Measurements from ENCODE around the gene FBL.
"Not testable (repeated sequence)": the region's sequence is repeated elsewhere in the genome, so short reads cannot be mapped to it uniquely, and the experiment has no call there.

Gene FBL

DNA sequence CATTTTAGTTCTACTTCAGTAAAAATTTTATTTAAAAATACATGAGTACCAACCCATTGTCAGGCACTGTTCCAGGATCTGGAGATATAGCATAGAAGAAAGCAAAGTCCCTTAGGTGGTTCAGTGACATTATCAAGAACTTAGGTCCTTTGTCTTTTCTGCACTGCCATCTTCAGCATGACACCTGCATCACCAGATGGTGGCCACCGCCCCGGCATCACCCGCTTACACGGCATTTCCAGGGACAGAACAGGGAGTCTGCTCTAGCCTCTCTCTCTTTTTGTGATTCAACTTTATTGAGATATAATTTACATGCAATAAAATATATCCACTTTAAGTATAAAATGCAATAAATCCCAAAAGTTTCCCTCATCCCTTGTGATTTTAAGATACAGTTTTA, 35.8 kb downstream of the FBL start:
- H3K36me3 ChIP-seq (ENCODE audit: control insufficient read depth, insufficient read depth, low read length), result no peaks in the 10 kb centered on the region
- H3K27me3 ChIP-seq (ENCODE audit: control insufficient read depth, insufficient read depth, low read length), result no peaks in the 10 kb centered on the region
- no peak overlapping the region for H3K9ac ChIP-seq
- H3K4me3 ChIP-seq (ENCODE audit: low read depth, low read length), result no peak overlapping the region
- no peak overlapping the region for H3K4me2 ChIP-seq (ENCODE audit: low read length)
- TF ChIP-seq, protein P1, sequence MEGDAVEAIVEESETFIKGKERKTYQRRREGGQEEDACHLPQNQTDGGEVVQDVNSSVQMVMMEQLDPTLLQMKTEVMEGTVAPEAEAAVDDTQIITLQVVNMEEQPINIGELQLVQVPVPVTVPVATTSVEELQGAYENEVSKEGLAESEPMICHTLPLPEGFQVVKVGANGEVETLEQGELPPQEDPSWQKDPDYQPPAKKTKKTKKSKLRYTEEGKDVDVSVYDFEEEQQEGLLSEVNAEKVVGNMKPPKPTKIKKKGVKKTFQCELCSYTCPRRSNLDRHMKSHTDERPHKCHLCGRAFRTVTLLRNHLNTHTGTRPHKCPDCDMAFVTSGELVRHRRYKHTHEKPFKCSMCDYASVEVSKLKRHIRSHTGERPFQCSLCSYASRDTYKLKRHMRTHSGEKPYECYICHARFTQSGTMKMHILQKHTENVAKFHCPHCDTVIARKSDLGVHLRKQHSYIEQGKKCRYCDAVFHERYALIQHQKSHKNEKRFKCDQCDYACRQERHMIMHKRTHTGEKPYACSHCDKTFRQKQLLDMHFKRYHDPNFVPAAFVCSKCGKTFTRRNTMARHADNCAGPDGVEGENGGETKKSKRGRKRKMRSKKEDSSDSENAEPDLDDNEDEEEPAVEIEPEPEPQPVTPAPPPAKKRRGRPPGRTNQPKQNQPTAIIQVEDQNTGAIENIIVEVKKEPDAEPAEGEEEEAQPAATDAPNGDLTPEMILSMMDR (IDR thresholded peaks at IDR 0.05), result no peak
- no peaks in the 10 kb centered on the region for H3K9me3 ChIP-seq (ENCODE audit: control insufficient read depth, low read length)
- H3K79me2 ChIP-seq, result no peaks in the 10 kb centered on the region
- no peak overlapping the region for H3K27ac ChIP-seq
- H2AFZ ChIP-seq, result no peak overlapping the region
- H3K4me1 ChIP-seq, result no peaks in the 10 kb centered on the region

DNA sequence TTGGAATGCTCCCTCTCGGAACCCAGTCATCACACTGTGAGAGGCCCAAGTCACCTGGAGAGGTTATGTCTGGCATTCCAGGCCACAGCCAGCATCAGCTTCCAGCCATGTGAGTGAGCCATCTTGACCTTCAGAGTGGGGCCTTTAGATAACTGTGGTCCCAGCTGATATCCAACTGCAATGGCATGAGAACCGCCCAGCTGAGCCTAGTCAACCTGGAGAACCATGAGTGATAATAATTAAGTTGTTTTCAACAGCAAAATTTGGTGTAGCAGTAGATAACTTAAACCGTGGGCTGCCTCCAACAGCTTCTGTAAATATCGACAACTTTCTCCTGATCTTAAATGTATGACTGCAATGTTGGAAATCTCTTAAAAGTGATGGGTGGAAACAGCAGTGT, 36.8 kb downstream of the FBL start:
- H2AFZ ChIP-seq, result no peak overlapping the region
- H3K36me3 ChIP-seq (ENCODE audit: control insufficient read depth, insufficient read depth, low read length), result no peaks in the 10 kb centered on the region
- no peaks in the 10 kb centered on the region for H3K27me3 ChIP-seq (ENCODE audit: control insufficient read depth, insufficient read depth, low read length)
- TF ChIP-seq, protein P1 (IDR thresholded peaks at IDR 0.05), result no peak
- H3K79me2 ChIP-seq, result no peaks in the 10 kb centered on the region
- H3K4me3 ChIP-seq (ENCODE audit: low read depth, low read length), result no peak overlapping the region
- H3K9me3 ChIP-seq (ENCODE audit: control insufficient read depth, low read length), result no peaks in the 10 kb centered on the region
- H3K27ac ChIP-seq, result no peak overlapping the region
- H3K4me2 ChIP-seq (ENCODE audit: low read length), result no peak overlapping the region
- H3K9ac ChIP-seq, result no peak overlapping the region
- no peaks in the 10 kb centered on the region for H3K4me1 ChIP-seq

DNA sequence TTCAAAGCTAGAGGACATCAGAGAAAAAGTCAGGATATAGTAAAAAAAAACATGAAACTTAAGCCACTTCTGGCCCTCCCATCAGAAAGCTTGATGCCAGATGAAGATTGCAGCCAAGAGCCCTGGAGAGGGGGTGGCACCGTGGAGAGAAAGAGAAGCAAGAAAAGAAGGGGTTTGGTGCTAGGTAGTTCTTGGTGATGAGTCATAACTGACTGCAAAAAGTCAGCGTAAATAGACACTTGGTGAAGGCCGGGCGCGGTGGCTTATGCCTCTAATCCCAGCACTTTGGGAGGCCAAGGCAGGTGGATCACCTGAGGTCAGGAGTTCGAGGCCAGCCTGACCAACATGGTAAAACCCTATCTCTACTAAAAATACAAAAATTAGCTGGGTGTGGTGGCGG, 37.5 kb downstream of the FBL start:
- H3K9me3 ChIP-seq (ENCODE audit: control insufficient read depth, low read length); H3K4me3 ChIP-seq (ENCODE audit: low read depth, low read length); H2AFZ ChIP-seq; H3K27me3 ChIP-seq (ENCODE audit: control insufficient read depth, insufficient read depth, low read length); H3K27ac ChIP-seq; H3K79me2 ChIP-seq; H3K4me2 ChIP-seq (ENCODE audit: low read length); H3K9ac ChIP-seq; H3K4me1 ChIP-seq; H3K36me3 ChIP-seq (ENCODE audit: control insufficient read depth, insufficient read depth, low read length): not testable (repeated sequence)

DNA sequence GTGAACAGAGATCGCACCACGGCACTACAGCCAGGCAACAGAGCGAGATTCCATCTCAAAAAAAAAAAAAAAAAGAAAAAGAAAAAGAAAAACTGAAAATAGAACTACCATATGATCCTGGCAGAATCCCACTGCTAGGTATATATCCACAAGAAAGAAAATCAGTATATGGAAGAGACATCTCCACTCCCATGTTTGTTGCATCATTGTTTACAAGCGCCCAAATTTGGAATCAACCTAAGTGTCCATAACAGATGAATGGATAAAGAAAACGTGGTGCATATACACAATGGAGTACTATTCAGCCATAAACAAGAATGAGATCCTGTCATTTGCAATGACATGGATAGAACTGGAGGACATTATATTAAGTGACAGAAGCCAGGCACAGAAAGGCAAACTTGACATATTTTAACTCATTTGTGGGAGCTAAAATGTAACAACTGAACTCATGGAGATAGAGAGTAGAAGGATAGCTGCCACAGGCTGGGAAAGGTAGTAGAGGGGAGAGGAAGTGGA, 38.3 kb downstream of the FBL start:
- H3K27ac ChIP-seq, result no peak overlapping the region
- H3K4me2 ChIP-seq (ENCODE audit: low read length), result no peak overlapping the region
- H3K27me3 ChIP-seq (ENCODE audit: control insufficient read depth, insufficient read depth, low read length), result no peaks in the 10 kb centered on the region
- no peaks in the 10 kb centered on the region for H3K9me3 ChIP-seq (ENCODE audit: control insufficient read depth, low read length)
- TF ChIP-seq, protein P1 (IDR thresholded peaks at IDR 0.05), result no peak
- no peaks in the 10 kb centered on the region for H3K4me1 ChIP-seq
- no peak overlapping the region for H2AFZ ChIP-seq
- no peak overlapping the region for H3K9ac ChIP-seq
- H3K79me2 ChIP-seq, result no peaks in the 10 kb centered on the region
- no peaks in the 10 kb centered on the region for H3K36me3 ChIP-seq (ENCODE audit: control insufficient read depth, insufficient read depth, low read length)
- H3K4me3 ChIP-seq (ENCODE audit: low read depth, low read length), result no peak overlapping the region

DNA sequence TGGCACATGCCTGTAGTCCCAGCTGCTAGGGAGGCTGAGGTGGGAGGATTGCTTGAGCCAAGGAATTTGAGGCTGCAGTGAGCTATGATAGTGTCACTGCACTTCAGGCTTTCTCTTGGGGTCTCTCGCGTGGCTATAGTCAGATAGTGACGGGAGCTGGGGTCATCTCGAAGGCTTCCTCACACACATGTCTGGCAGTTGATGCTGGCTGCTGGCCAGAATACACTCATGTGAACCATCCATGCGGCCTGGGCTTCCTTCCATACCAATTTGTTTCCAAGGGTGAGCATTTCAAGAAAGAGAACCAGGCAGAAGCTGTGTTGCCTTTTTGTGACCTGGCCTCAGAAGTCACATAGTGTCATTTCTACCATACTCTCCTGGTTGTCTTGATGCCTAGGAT, 41.1 kb downstream of the FBL start:
- Histone ChIP-seq H3K27me3 (ENCODE audit: control insufficient read depth, insufficient read depth, low read length) (no peaks in the 10 kb centered on the region), H3K36me3 (ENCODE audit: control insufficient read depth, insufficient read depth, low read length) (no peaks in the 10 kb centered on the region), H3K9ac (no peak overlapping the region), H3K4me1 (peaks cover 4% of the 10 kb centered on the region), H3K4me3 (ENCODE audit: low read depth, low read length) (no peak overlapping the region), H3K79me2 (no peaks in the 10 kb centered on the region), H3K9me3 (ENCODE audit: control insufficient read depth, low read length) (no peaks in the 10 kb centered on the region), H3K27ac (no peak overlapping the region), H2AFZ (no peak overlapping the region), H3K4me2 (ENCODE audit: low read length) (no peak overlapping the region)
- TF ChIP-seq, protein P1 (IDR thresholded peaks at IDR 0.05), result no peak
